SK-N-SH treated with all-trans-retinoic acid at 6 μM for 48 hours (cell line): ENCODE data around the gene CLSTN2.

Experiments used
- BACH2 ChIP-seq: fragments of 250-450 bp; sonication (Bioruptor Pico); IDR thresholded peaks from 2 replicates; pipeline ENCODE4 v1.9.0; 2021; ENCODE audit warnings: mild to moderate bottlenecking, borderline replicate concordance
- ESRRG ChIP-seq: fragments of 250-450 bp; sonication (Bioruptor Pico); IDR thresholded peaks from 2 replicates; pipeline ENCODE4 v1.6.1; 2021; ENCODE audit warnings: mild to moderate bottlenecking
- PPARA ChIP-seq: fragments of 250-450 bp; sonication (Bioruptor Pico); IDR thresholded peaks from 2 replicates; pipeline ENCODE4 v1.5.0; 2020; ENCODE audit warnings: mild to moderate bottlenecking, borderline replicate concordance
- TCF4 ChIP-seq: fragments of 250-450 bp; sonication (Bioruptor Pico); IDR thresholded peaks from 2 replicates; pipeline ENCODE4 v1.8.0; 2021; ENCODE audit warnings: mild to moderate bottlenecking, moderate library complexity, borderline replicate concordance
- ZFP3 ChIP-seq: fragments of 250-450 bp; sonication (Bioruptor Pico); IDR thresholded peaks from 2 replicates; pipeline ENCODE4 v1.5.0; 2020; ENCODE audit warnings: mild to moderate bottlenecking, moderate library complexity
- ZFP30 ChIP-seq: fragments of 450-650 bp; formaldehyde crosslinking; IDR thresholded peaks from 2 replicates; pipeline ENCODE4 v1.5.0; 2022; ENCODE audit warnings: mild to moderate bottlenecking, moderate library complexity
- TF ChIP-seq, protein P1 (sequence below): fragments of 250-450 bp; sonication (Bioruptor Pico); IDR thresholded peaks from 2 replicates; pipeline ENCODE4 v1.8.0; 2020; ENCODE audit warnings: mild to moderate bottlenecking, moderate library complexity, borderline replicate concordance

DNA sequence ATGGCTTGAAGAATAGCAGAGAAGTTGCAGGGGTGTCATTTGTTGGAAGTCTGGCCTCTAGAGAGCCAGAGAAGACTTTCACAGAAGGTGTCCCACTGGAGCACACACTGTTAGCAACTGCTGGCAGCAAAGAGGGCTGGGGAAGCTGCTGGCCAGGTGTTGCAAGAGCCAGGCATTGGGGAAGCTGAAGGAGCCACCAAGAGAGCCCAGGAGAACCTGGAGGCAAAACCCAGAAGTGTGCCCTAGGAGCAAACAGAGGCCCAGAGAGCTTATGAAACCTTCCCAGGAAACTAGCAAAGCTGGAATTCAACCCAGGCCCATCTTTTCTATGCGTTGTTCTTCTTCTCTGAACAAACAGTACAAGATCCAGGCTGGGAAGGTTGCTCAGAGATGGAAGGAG is 610.2 kb downstream of the CLSTN2 start:
- TF ChIP-seq TCF4 (CRISPR knock-in tag) (no peak), ZFP30 (no peak), BACH2 (no peak), PPARA (CRISPR knock-in tag) (no peak), ESRRG (CRISPR knock-in tag) (no peak), ZFP3 (CRISPR knock-in tag) (no peak)
- TF ChIP-seq, protein P1, sequence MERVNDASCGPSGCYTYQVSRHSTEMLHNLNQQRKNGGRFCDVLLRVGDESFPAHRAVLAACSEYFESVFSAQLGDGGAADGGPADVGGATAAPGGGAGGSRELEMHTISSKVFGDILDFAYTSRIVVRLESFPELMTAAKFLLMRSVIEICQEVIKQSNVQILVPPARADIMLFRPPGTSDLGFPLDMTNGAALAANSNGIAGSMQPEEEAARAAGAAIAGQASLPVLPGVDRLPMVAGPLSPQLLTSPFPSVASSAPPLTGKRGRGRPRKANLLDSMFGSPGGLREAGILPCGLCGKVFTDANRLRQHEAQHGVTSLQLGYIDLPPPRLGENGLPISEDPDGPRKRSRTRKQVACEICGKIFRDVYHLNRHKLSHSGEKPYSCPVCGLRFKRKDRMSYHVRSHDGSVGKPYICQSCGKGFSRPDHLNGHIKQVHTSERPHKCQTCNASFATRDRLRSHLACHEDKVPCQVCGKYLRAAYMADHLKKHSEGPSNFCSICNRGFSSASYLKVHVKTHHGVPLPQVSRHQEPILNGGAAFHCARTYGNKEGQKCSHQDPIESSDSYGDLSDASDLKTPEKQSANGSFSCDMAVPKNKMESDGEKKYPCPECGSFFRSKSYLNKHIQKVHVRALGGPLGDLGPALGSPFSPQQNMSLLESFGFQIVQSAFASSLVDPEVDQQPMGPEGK (CRISPR knock-in tag), result no peak
